A549 (cell line): ENCODE data around the gene C1orf174.

Source experiments
- BHLHE40 ChIP-seq: IDR thresholded peaks from 2 replicates; pipeline ENCODE4 v1.6.1; 2012; ENCODE audit warnings: low read depth, low read length, inconsistent platforms
- CBX2 ChIP-seq: fragments of 200-600 bp; sonication (generic); IDR thresholded peaks from 2 replicates; pipeline ENCODE4 v1.6.1; 2016; ENCODE audit warnings: low read depth, mild to moderate bottlenecking, borderline replicate concordance
- CHD4 ChIP-seq: fragments of 200-600 bp; sonication (generic); IDR thresholded peaks from 2 replicates; pipeline ENCODE4 v1.6.1; 2016; ENCODE audit warnings: antibody characterized with exemption, mild to moderate bottlenecking, borderline replicate concordance
- CTCF ChIP-seq: fragments of >200 bp; sonication (Bioruptor Twin); formaldehyde crosslinking; IDR thresholded peaks from 3 replicates; pipeline ENCODE4 v1.5.1; 2016
- EP300 ChIP-seq, 2 experiments: fragments of >200 bp; sonication (Bioruptor Twin); formaldehyde crosslinking; IDR thresholded peaks; 2 replicates in 1 of 2; 3 replicates in 1 of 2; pipeline ENCODE4 v1.6.1; 2016 to 2017
- HDAC2 ChIP-seq: fragments of 200-600 bp; sonication (generic); IDR thresholded peaks from 2 replicates; pipeline ENCODE4 v1.6.1; 2016
- JUN ChIP-seq, 2 experiments: fragments of >200 bp; sonication (Bioruptor Twin); formaldehyde crosslinking; IDR thresholded peaks; 2 replicates in 1 of 2; 3 replicates in 1 of 2; pipeline ENCODE4 v1.6.1; 2016 to 2017
- MAFK ChIP-seq: fragments of 450-650 bp; IDR thresholded peaks from 2 replicates; pipeline ENCODE4 v1.6.1; 2014; ENCODE audit not compliant: partially characterized antibody
- POLR2A ChIP-seq: IDR thresholded peaks from 2 replicates; pipeline ENCODE4 v1.6.1; 2012; ENCODE audit warnings: mild to moderate bottlenecking, low read length
- RNF2 ChIP-seq: fragments of 200-600 bp; sonication (generic); IDR thresholded peaks from 2 replicates; pipeline ENCODE4 v1.6.1; 2016; ENCODE audit warnings: low read depth, mild to moderate bottlenecking, antibody characterized with exemption, moderate library complexity, borderline replicate concordance
- TF ChIP-seq, protein P1 (sequence below): IDR thresholded peaks from 2 replicates; pipeline ENCODE4 v1.6.1; 2012; ENCODE audit warnings: low read depth, borderline replicate concordance
- TF ChIP-seq, protein P2 (sequence below): IDR thresholded peaks from 2 replicates; pipeline ENCODE4 v1.6.1; 2012
- TF ChIP-seq, protein P3 (sequence below): fragments of 450-650 bp; IDR thresholded peaks from 2 replicates; pipeline ENCODE4 v1.6.1; 2014; ENCODE audit warnings: antibody characterized with exemption

DNA sequence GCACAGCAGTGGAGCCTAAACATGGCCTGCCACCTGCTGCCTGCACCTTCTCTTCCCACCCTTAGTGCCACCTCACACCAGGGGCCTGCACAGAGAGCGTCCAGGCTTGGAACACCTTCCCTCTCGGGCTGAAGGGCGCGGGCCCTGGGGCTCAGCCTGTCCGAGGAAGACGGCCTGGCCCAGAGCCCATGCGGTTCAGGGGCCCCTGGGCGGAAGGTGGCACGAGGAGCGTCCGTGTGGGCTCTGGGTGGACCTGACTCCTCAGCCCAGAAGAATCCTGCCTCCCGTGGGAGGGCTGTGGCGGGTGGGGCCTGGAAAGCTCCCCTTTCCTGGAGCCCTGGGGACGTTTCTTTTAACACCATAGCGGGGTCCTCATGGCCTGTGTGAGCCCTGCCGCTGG lies 23.4 kb downstream of the C1orf174 start:
- TF ChIP-seq CTCF = no peak
- TF ChIP-seq, protein P1, sequence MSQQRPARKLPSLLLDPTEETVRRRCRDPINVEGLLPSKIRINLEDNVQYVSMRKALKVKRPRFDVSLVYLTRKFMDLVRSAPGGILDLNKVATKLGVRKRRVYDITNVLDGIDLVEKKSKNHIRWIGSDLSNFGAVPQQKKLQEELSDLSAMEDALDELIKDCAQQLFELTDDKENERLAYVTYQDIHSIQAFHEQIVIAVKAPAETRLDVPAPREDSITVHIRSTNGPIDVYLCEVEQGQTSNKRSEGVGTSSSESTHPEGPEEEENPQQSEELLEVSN = no peak
- no peak for TF ChIP-seq CHD4
- TF ChIP-seq, protein P2, sequence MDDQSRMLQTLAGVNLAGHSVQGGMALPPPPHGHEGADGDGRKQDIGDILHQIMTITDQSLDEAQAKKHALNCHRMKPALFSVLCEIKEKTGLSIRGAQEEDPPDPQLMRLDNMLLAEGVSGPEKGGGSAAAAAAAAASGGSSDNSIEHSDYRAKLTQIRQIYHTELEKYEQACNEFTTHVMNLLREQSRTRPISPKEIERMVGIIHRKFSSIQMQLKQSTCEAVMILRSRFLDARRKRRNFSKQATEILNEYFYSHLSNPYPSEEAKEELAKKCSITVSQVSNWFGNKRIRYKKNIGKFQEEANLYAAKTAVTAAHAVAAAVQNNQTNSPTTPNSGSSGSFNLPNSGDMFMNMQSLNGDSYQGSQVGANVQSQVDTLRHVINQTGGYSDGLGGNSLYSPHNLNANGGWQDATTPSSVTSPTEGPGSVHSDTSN = no peak
- TF ChIP-seq MAFK = no peak
- no peak for TF ChIP-seq POLR2A
- no peak for TF ChIP-seq EP300 (IDR thresholded peaks at IDR 0.05)
- TF ChIP-seq RNF2 = no peak
- TF ChIP-seq, protein P3, sequence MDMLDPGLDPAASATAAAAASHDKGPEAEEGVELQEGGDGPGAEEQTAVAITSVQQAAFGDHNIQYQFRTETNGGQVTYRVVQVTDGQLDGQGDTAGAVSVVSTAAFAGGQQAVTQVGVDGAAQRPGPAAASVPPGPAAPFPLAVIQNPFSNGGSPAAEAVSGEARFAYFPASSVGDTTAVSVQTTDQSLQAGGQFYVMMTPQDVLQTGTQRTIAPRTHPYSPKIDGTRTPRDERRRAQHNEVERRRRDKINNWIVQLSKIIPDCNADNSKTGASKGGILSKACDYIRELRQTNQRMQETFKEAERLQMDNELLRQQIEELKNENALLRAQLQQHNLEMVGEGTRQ = no peak
- TF ChIP-seq JUN (IDR thresholded peaks at IDR 0.05) = no peak
- no peak for TF ChIP-seq BHLHE40
- no peak for TF ChIP-seq HDAC2
- no peak for TF ChIP-seq CBX2
